K562 (cell line): ENCODE data around the gene THSD8. TPM values are rescaled to one million over a fixed set of nuclear protein-coding genes. Genes with fewer than 3 reads are reported as not detected.

Source experiments
- ATAC-seq: fragments of 200-7000 bp; cut with Tn5 transposase; 3 replicates; pipeline ENCODE4 v1.9.1; 2020; ENCODE audit warnings: moderate library complexity
- BruUV-seq: library from RNA; stranded (reverse); fragments of 400-500 nt; replicated peaks from 2 replicates; lab custom pipeline; 2021; lab: Mats Ljungman, UMichigan
- CTCF ChIA-PET: fragments of 300-600 bp; formaldehyde crosslinking; extraction: SDS; loops from one replicate; lab custom pipeline; 2021; ENCODE audit warnings: low intra/inter-chr PET ratio; lab: Yijun Ruan, JAX
- POLR2A ChIA-PET: fragments of 300-600, 350-650 bp; sonication (Branson Sonifier 250); formaldehyde crosslinking; extraction: SDS; loops from one replicate; lab custom pipeline; 2021; ENCODE audit warnings: antibody characterized with exemption, inconsistent platforms; lab: Yijun Ruan, JAX
- DNase-seq, 4 experiments: peaks; one replicate each; pipeline versions ENCODE4 v3.0.0 to v3.0.0-alpha.2; 2011 to 2018; ENCODE audit warnings: low spot score in 3 of 4, mixed read lengths in 3 of 4; ENCODE audit errors: extremely low read depth in 1 of 4
- FAIRE-seq: peaks from 2 replicates; lab custom pipeline; 2011; peaks lifted over from hg19 to GRCh38; lab: Jason Lieb, UNC
- H2AFZ ChIP-seq: 2 replicates; pipeline ENCODE4 v1.6.0; 2011; ENCODE audit warnings: low read depth, low read length, control low read depth, inconsistent platforms
- H3K27ac ChIP-seq: fragments of 200-600 bp; 3 replicates; pipeline ENCODE4 v1.8.0; 2011; ENCODE audit warnings: low read depth, mild to moderate bottlenecking, control low read depth, inconsistent platforms, low read length, moderate library complexity, mixed read lengths; ENCODE audit errors: extremely low read depth
- H3K27me3 ChIP-seq, 2 experiments: fragments of 300-600 bp in 1 of 2; 2 replicates in 1 of 2; 3 replicates in 1 of 2; pipeline versions ENCODE4 v1.6.0 to v1.8.0; 2011; ENCODE audit warnings: inconsistent platforms in 2 of 2, low read length in 2 of 2, mild to moderate bottlenecking in 1 of 2, mixed read lengths in 1 of 2, moderate library complexity in 1 of 2; ENCODE audit not compliant: control insufficient read depth in 2 of 2, insufficient read depth in 2 of 2
- H3K36me3 ChIP-seq: fragments of 300-600 bp; 3 replicates; pipeline ENCODE4 v1.8.0; 2011; ENCODE audit warnings: mild to moderate bottlenecking, low read length, inconsistent platforms; ENCODE audit not compliant: control insufficient read depth, insufficient read depth
- H3K4me1 ChIP-seq, 2 experiments: fragments of 200-600 bp in 1 of 2; replicated peaks in 1 of 2; 2 replicates in 1 of 2; 3 replicates in 1 of 2; pipeline versions ENCODE4 v1.5.1 to v1.8.0; 2011; ENCODE audit warnings: inconsistent platforms in 2 of 2, low read length in 2 of 2, mild to moderate bottlenecking in 1 of 2, mixed read lengths in 1 of 2, moderate library complexity in 1 of 2; ENCODE audit not compliant: control insufficient read depth in 2 of 2, insufficient read depth in 2 of 2
- H3K4me2 ChIP-seq: 2 replicates; pipeline ENCODE4 v1.6.1; 2011; ENCODE audit warnings: low read length, control low read depth, inconsistent platforms, mixed read lengths; ENCODE audit not compliant: insufficient read depth
- H3K4me3 ChIP-seq: fragments of 200-600 bp; sonication (generic), shearing (Covaris generic); 2 replicates; pipeline ENCODE4 v1.5.1; 2016; ENCODE audit warnings: control low read depth, inconsistent platforms
- H3K79me2 ChIP-seq: fragments of 200-600 bp; 3 replicates; pipeline ENCODE4 v1.8.0; 2011; ENCODE audit warnings: low read length, inconsistent platforms; ENCODE audit not compliant: control insufficient read depth, insufficient read depth
- H3K9ac ChIP-seq, 2 experiments: 2 replicates each; pipeline versions ENCODE4 v1.6.0 to v1.6.1; 2011; ENCODE audit warnings: low read depth in 2 of 2, low read length in 2 of 2, control low read depth in 1 of 2, inconsistent platforms in 1 of 2, mild to moderate bottlenecking in 1 of 2, mixed read lengths in 1 of 2; ENCODE audit not compliant: insufficient read depth in 1 of 2
- H3K9me1 ChIP-seq: one replicate; pipeline ENCODE4 v1.6.0; 2011; ENCODE audit warnings: inconsistent platforms, mild to moderate bottlenecking, low read length, moderate library complexity; ENCODE audit not compliant: control insufficient read depth, insufficient read depth
- H3K9me3 ChIP-seq: replicated peaks from 2 replicates; pipeline ENCODE4 v1.5.1; 2011; ENCODE audit warnings: low read depth, low read length, inconsistent platforms; ENCODE audit not compliant: control insufficient read depth, insufficient read depth
- H4K20me1 ChIP-seq: replicated peaks from 2 replicates; pipeline ENCODE4 v1.6.1; 2011; ENCODE audit warnings: low read length, inconsistent platforms, mixed read lengths; ENCODE audit not compliant: control insufficient read depth, insufficient read depth
- MAFK ChIP-seq: IDR thresholded peaks from 2 replicates; pipeline ENCODE4 v1.6.1; 2011; ENCODE audit warnings: low read length, improper control_type of control experiment
- NRF1 ChIP-seq, 2 experiments: fragments of 450-650 bp; IDR thresholded peaks in 1 of 2; conservative IDR thresholded peaks in 1 of 2; 2 replicates each; pipeline ENCODE4 v1.6.1; 2014; ENCODE audit warnings: mild to moderate bottlenecking in 2 of 2
- POLR2A ChIP-seq: fragments of 450-650 bp; conservative IDR thresholded peaks from 2 replicates; pipeline ENCODE4 v1.6.1; 2016
- PRDM10 ChIP-seq: fragments of 450-650 bp; IDR thresholded peaks from 2 replicates; pipeline ENCODE4 v1.6.1; 2018; ENCODE audit not compliant: partially characterized antibody
- RBFOX2 ChIP-seq: fragments of 200-400 bp; formaldehyde crosslinking; IDR thresholded peaks from 2 replicates; pipeline ENCODE4 v1.6.1; 2017; ENCODE audit warnings: low read depth, mild to moderate bottlenecking, low read length, moderate library complexity
- SAFB2 ChIP-seq: fragments of 200-400 bp; formaldehyde crosslinking; IDR thresholded peaks from 2 replicates; pipeline ENCODE4 v1.6.1; 2018; ENCODE audit warnings: borderline replicate concordance, low read length, low read depth, moderate library complexity; ENCODE audit not compliant: severe bottlenecking
- SIN3B ChIP-seq: fragments of 450-650 bp; IDR thresholded peaks from 2 replicates; pipeline ENCODE4 v1.6.1; 2017; ENCODE audit warnings: low read depth, mild to moderate bottlenecking, moderate library complexity
- VEZF1 ChIP-seq: fragments of 200-800 bp; sonication (Bioruptor generic); IDR thresholded peaks from 2 replicates; pipeline ENCODE4 v1.6.1; 2017; ENCODE audit warnings: missing genetic modification characterization, missing compliant biosample characterization
- YY1 ChIP-seq, 3 experiments: IDR thresholded peaks; 2 replicates each; pipeline ENCODE4 v1.6.1; 2011; ENCODE audit warnings: low read length in 2 of 3, mild to moderate bottlenecking in 2 of 3, moderate library complexity in 2 of 3, borderline replicate concordance in 1 of 3, control low read depth in 1 of 3, low read depth in 1 of 3; ENCODE audit not compliant: insufficient read depth in 3 of 3, insufficient replicate concordance in 2 of 3, control insufficient read depth in 1 of 3, insufficient read length in 1 of 3; ENCODE audit errors: extremely low read depth in 1 of 3
- ZBTB1 ChIP-seq: sonication (generic); formaldehyde crosslinking; IDR thresholded peaks from 2 replicates; pipeline ENCODE4 v1.8.1; 2023; ENCODE audit warnings: missing genetic modification reagents, low read depth, mild to moderate bottlenecking, borderline replicate concordance
- WGBS: fragments of 100-300 bp; shearing (Covaris generic); methylation state at CpG from one replicate; pipeline ENCODE4 v1.1.6; 2016; ENCODE audit warnings: low coverage, mixed read lengths; ENCODE audit not compliant: insufficient coverage; ENCODE audit errors: missing lambda C conversion rate; 5-methylcytosine and 5-hydroxymethylcytosine counted together
- in situ Hi-C: fragments of 300-500 bp; cut with MboI; formaldehyde crosslinking; loops from 4 replicates; pipeline ENCODE4 v1.15.0; 2018; ENCODE audit warnings: inconsistent platforms, mixed read lengths
- intact Hi-C: fragments of 100-400 bp; cut with micrococcal nuclease; formaldehyde crosslinking; loops from 2 replicates; pipeline ENCODE4 v1.14.2; 2022
- polyA plus RNA-seq, 8 experiments: library from polyadenylated mRNA; depleted of rRNA in 4 of 8; stranded (reverse) in 5 of 8; unstranded in 3 of 8; fragments of >200 nt; fragmentation: Nextera tagmentation in 2 of 8; fragmentation: Illumina TruSeq in 1 of 8; extraction: Ambion mirVana in 2 of 8; extraction: Trizol in 1 of 8; gene quantifications; 2 replicates each; pipeline versions ENCODE4 v1.2.1 to v1.2.3, GENCODE V29; 2011 to 2014; ENCODE audit warnings: inconsistent platforms in 1 of 8, missing spikeins in 1 of 8
- total RNA-seq, 7 experiments: library from RNA; depleted of rRNA in 6 of 7; stranded (reverse); fragments of >200 nt in 6 of 7; fragmentation: Illumina TruSeq in 2 of 7; extraction: Trizol in 2 of 7; gene quantifications; 2 replicates each; pipeline versions ENCODE4 v1.2.1 to v1.2.3, GENCODE V29; 2011 to 2021; ENCODE audit warnings: low replicate concordance in 1 of 7

Gene THSD8
- total and polyA plus RNA-seq, 9 of the 15 experiments (the other 6 are each of a cell fraction or from before 2014, with no cell fraction given) = 8.4 to 42.4 (median 19.9) TPM; not detected in 2

- TF ChIP-seq POLR2A (no peak), SAFB2 (no peak)
These were observed 35.4 kb downstream of the THSD8 start (continued) for GRCh38 chr19:12837225-12837624.

- POLR2A ChIA-PET = interaction anchor here (0.5 kb wide), 1 partner anchor 12 kb away, joined by 3 read pairs; no protein-coding TSS in a partner anchor
- H3K4me3 ChIP-seq = peak within 1 kb of the TSS; percentile 74
- BruUV-seq = no TSS peak
- H3K9ac ChIP-seq = peak within 1 kb of the TSS; percentile 54 to 90
- 2% methylated on average over 19 of the region's 69 CpGs for WGBS
- in situ Hi-C loops (no loop called here), intact Hi-C loops (loop anchor here (5.0 kb wide), 1 partner anchor 49 kb away; the partner anchor contains the start of gene KLF1)
- peak; percentile 64 for ATAC-seq
- peaks cover 20% of the 10 kb centered on the region for H3K79me2 ChIP-seq
- peaks cover 10% of the 10 kb centered on the region; the same call in 2 of the 3 replicates for H3K36me3 ChIP-seq
- H3K9me3 ChIP-seq = no peaks in the 10 kb centered on the region
- DNase-seq = peak; percentile 79 to 88 (median 82)
- peak within 1 kb of the TSS; percentile 82 for H3K4me2 ChIP-seq
- peak within 1 kb of the TSS; percentile 90 for H2AFZ ChIP-seq
- CTCF ChIA-PET = interaction anchor here (0.6 to 0.7 kb wide), 2 partner anchors 63 to 100 kb away, joined by 3 read pairs; no protein-coding TSS in a partner anchor
- FAIRE-seq = no peak
- peak within 1 kb of the TSS; percentile 67 for H3K27ac ChIP-seq
- peaks cover 45 to 66% of the 10 kb centered on the region in 2 experiments for H3K4me1 ChIP-seq
- H4K20me1 ChIP-seq = peaks cover 12% of the 10 kb centered on the region; the same call in 1 of the 2 replicates
- no peaks in the 10 kb centered on the region; a peak in 1 of 5 replicates for H3K27me3 ChIP-seq
- H3K9me1 ChIP-seq = no peaks in the 10 kb centered on the region
- no peak for TF ChIP-seq SAFB2
- peak; percentile 90 for TF ChIP-seq VEZF1 (CRISPR knock-in tag)
- TF ChIP-seq RBFOX2 = peak; percentile 68
- no peak for TF ChIP-seq MAFK
- TF ChIP-seq PRDM10 = peak; percentile 80
- 0 out of 2 replicates have a peak, but pooled peaks have one; percentile 40 for TF ChIP-seq SIN3B
- TF ChIP-seq NRF1 (conservative IDR thresholded peaks at IDR 0.05 in 1 of 2, IDR thresholded peaks at IDR 0.05 in 1 of 2) = peak; percentile 75 to 76; a peak in 3 of 4 replicates
- TF ChIP-seq ZBTB1 (CRISPR knock-in tag) = peak; percentile 88
- TF ChIP-seq YY1 (IDR thresholded peaks at IDR 0.05; ENCODE audit: borderline replicate concordance in 1 of 3, control insufficient read depth in 1 of 3, extremely low read depth in 1 of 3, insufficient read depth in 3 of 3, insufficient read length in 1 of 3, insufficient replicate concordance in 2 of 3, low read depth in 1 of 3, low read length in 2 of 3) = peak in 2 of 3 experiments; percentile 24 to 37
These were observed 36.5 kb downstream of the THSD8 start, which contains the start of gene MAST1 for GRCh38 chr19:12838182-12838885. TSS of gene MAST1 (plus strand) at chr19:12838515. CDS start at chr19:12838573, 58 bp downstream.
